ENCODE results near the gene TNRC18.

DNA sequence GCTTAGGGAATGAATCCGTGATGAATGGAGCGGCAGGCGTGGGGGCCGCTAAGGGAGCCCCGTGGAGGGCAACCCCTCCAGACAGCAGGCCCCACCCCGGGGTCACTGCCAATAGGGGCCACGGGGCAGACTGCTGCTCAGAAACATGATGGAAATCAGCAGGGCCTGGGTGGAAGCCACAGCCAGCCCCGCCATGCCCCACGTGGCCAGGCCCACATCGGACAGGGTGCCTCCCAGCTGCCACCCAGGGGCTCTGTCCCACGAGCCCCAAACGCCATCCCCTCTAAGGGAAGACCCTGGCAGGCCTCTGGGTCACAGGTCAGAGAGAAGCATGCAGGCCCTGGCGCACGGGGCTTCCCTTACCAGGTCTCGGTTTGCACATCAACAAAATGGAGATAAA, 28.4 kb downstream of the TNRC18 start:
- TF ChIP-seq, protein P1, sequence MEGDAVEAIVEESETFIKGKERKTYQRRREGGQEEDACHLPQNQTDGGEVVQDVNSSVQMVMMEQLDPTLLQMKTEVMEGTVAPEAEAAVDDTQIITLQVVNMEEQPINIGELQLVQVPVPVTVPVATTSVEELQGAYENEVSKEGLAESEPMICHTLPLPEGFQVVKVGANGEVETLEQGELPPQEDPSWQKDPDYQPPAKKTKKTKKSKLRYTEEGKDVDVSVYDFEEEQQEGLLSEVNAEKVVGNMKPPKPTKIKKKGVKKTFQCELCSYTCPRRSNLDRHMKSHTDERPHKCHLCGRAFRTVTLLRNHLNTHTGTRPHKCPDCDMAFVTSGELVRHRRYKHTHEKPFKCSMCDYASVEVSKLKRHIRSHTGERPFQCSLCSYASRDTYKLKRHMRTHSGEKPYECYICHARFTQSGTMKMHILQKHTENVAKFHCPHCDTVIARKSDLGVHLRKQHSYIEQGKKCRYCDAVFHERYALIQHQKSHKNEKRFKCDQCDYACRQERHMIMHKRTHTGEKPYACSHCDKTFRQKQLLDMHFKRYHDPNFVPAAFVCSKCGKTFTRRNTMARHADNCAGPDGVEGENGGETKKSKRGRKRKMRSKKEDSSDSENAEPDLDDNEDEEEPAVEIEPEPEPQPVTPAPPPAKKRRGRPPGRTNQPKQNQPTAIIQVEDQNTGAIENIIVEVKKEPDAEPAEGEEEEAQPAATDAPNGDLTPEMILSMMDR (IDR thresholded peaks at IDR 0.05): no peak
- TF ChIP-seq POLR2A (IDR thresholded peaks at IDR 0.05) (no peak), EP300 (IDR thresholded peaks at IDR 0.05) (no peak), POLR2AphosphoS5 (IDR thresholded peaks at IDR 0.05) (no peak)
